Osteoblast (primary cell): ENCODE results near the gene TCF7L1. TPM values are rescaled to one million over a fixed set of nuclear protein-coding genes. Genes with fewer than 3 reads are reported as not detected.

Experiments
- DNase-seq: peaks from one replicate; pipeline ENCODE4 v3.0.0; 2011; ENCODE audit warnings: low spot score, mixed read lengths; ENCODE audit not compliant: insufficient read length; ENCODE audit errors: missing footprints
- H2AFZ ChIP-seq: 2 replicates; pipeline ENCODE4 v1.6.0; 2011; ENCODE audit warnings: mild to moderate bottlenecking, low read length
- H3K27ac ChIP-seq: 2 replicates; pipeline ENCODE4 v1.5.1; 2011; ENCODE audit warnings: mild to moderate bottlenecking, low read depth, low read length, moderate library complexity
- H3K27me3 ChIP-seq: 2 replicates; pipeline ENCODE4 v1.6.0; 2012; ENCODE audit warnings: mild to moderate bottlenecking, control low read depth, inconsistent platforms, low read length, moderate library complexity; ENCODE audit not compliant: insufficient read depth
- H3K36me3 ChIP-seq: 2 replicates; pipeline ENCODE4 v1.5.1; 2011; ENCODE audit warnings: mild to moderate bottlenecking, low read length, control low read depth, moderate library complexity; ENCODE audit not compliant: insufficient read depth
- H3K4me1 ChIP-seq: 2 replicates; pipeline ENCODE4 v1.5.1; 2011; ENCODE audit warnings: mild to moderate bottlenecking, low read length, control low read depth, moderate library complexity; ENCODE audit not compliant: insufficient read depth
- H3K4me2 ChIP-seq: 2 replicates; pipeline ENCODE4 v1.6.0; 2011; ENCODE audit warnings: mild to moderate bottlenecking, low read length; ENCODE audit not compliant: insufficient read depth
- H3K4me3 ChIP-seq: fragments of 200-600 bp; sonication (generic); 3 replicates; pipeline ENCODE4 v1.5.1; 2012; ENCODE audit warnings: mild to moderate bottlenecking, low read length, inconsistent platforms; ENCODE audit not compliant: insufficient read depth
- H3K79me2 ChIP-seq: 2 replicates; pipeline ENCODE4 v1.6.0; 2012; ENCODE audit warnings: mild to moderate bottlenecking, low read length, control low read depth, inconsistent platforms; ENCODE audit not compliant: insufficient read depth
- H3K9me3 ChIP-seq: 2 replicates; pipeline ENCODE4 v1.5.1; 2011; ENCODE audit warnings: low read depth, low read length, control low read depth
- H4K20me1 ChIP-seq: 2 replicates; pipeline ENCODE4 v1.6.0; 2012; ENCODE audit warnings: mild to moderate bottlenecking, low read length, control low read depth; ENCODE audit not compliant: insufficient read depth
- CTCF ChIP-seq: IDR thresholded peaks from 2 replicates; pipeline ENCODE4 v1.5.1; 2011; ENCODE audit warnings: mild to moderate bottlenecking, low read depth, low read length, moderate library complexity; ENCODE audit errors: extremely low read depth
- total RNA-seq: library from RNA; depleted of rRNA; stranded (reverse); fragments of >200 nt; gene quantifications from 2 replicates; pipeline ENCODE4 v1.2.3, GENCODE V29; 2012

Gene TCF7L1
- total RNA-seq, 1 donor, result 2.5 TPM

- Histone ChIP-seq H2AFZ (no peak overlapping the region), H4K20me1 (peaks cover 34% of the 10 kb centered on the region), H3K79me2 (peaks cover 24% of the 10 kb centered on the region), H3K4me1 (peaks cover 18% of the 10 kb centered on the region), H3K4me2 (no peak overlapping the region), H3K4me3 (no peak overlapping the region), H3K36me3 (no peaks in the 10 kb centered on the region), H3K27ac (no peak overlapping the region), H3K9me3 (no peaks in the 10 kb centered on the region), H3K27me3 (no peaks in the 10 kb centered on the region)
- no peak for TF ChIP-seq CTCF
- DNase-seq, result no peak
Measured at GRCh38 chr2:85216927-85217326, 83.7 kb downstream of the TCF7L1 start.

GRCh38 chr2:85221067-85221691, 88.0 kb downstream of the TCF7L1 start:
- Histone ChIP-seq H4K20me1 (peaks cover 15% of the 10 kb centered on the region), H3K27me3 (no peaks in the 10 kb centered on the region), H2AFZ (no peak overlapping the region), H3K27ac (no peak overlapping the region), H3K36me3 (no peaks in the 10 kb centered on the region), H3K4me3 (no peak overlapping the region), H3K4me2 (no peak overlapping the region), H3K79me2 (peaks cover 2% of the 10 kb centered on the region), H3K9me3 (no peaks in the 10 kb centered on the region), H3K4me1 (peaks cover 4% of the 10 kb centered on the region)
- no peak for TF ChIP-seq CTCF
- no peak for DNase-seq

DNA sequence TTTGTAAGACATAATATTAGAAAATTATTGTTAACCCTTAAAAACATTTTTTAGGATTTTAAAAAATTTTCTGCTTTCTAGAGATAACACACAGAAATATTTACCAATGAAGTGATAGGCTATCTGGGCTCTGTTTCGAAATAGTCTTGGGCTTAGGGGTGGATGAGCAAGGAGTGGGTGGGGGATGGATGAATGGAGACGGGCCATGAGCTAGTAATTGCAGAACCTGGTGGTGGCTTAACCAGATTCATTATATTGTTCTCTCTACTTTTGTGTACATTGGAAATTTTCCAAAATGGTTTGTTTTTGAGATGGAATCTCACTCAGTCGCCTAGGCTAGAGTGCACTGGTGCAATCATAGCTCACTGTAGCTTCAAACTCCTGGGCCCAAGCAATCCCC, 89.6 kb downstream of the TCF7L1 start:
- Histone ChIP-seq H3K9me3 (no peaks in the 10 kb centered on the region), H3K36me3 (no peaks in the 10 kb centered on the region), H2AFZ (no peak overlapping the region), H3K79me2 (peaks cover 10% of the 10 kb centered on the region), H3K4me2 (no peak overlapping the region), H3K4me3 (no peak overlapping the region), H4K20me1 (peaks cover 14% of the 10 kb centered on the region), H3K27me3 (no peaks in the 10 kb centered on the region), H3K27ac (no peak overlapping the region), H3K4me1 (no peaks in the 10 kb centered on the region)
- no peak for TF ChIP-seq CTCF
- no peak for DNase-seq

DNA sequence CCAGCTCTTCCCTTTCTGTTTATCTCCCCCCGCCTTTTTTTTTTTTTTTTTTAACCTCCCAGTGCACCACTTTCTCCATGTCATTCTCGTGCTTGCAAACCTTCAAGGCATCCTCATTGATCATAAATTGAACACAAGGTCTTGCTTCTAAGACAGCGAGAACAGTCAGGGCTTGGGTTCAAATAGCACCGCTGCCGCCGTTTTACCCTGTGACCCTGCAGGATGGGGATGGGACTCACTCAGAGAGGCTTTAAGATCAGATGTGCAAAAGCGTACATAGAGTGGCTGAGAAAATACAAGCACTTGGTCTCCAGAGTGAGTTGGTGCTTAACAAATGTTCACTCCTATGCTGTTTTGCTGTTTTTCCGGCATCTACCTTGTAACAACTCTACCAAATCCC, 93.6 kb downstream of the TCF7L1 start:
- H3K4me2 ChIP-seq, result no peak overlapping the region
- H3K4me3 ChIP-seq, result no peak overlapping the region
- no peaks in the 10 kb centered on the region for H3K27me3 ChIP-seq
- H3K36me3 ChIP-seq, result no peaks in the 10 kb centered on the region
- no peak overlapping the region for H2AFZ ChIP-seq
- peaks cover 14% of the 10 kb centered on the region for H3K79me2 ChIP-seq
- H4K20me1 ChIP-seq, result peaks cover 24% of the 10 kb centered on the region
- no peak for TF ChIP-seq CTCF
- no peak for DNase-seq
- no peak overlapping the region for H3K27ac ChIP-seq
- H3K4me1 ChIP-seq, result no peaks in the 10 kb centered on the region
- H3K9me3 ChIP-seq, result no peaks in the 10 kb centered on the region
